ENCODE measurements around the gene MEGF6.
A peak's percentile ranks its signal among the peaks of the same experiment; 100 is the strongest.

Gene MEGF6

GRCh38 chr1:3453891-3454810, 157.2 kb downstream of the MEGF6 start, which contains the start of gene ARHGEF16:
ARHGEF16 (plus strand) TSS chr1:3454665; CDS start chr1:3463085, 8,420 bp downstream.
- DNase-seq = no peak

DNA sequence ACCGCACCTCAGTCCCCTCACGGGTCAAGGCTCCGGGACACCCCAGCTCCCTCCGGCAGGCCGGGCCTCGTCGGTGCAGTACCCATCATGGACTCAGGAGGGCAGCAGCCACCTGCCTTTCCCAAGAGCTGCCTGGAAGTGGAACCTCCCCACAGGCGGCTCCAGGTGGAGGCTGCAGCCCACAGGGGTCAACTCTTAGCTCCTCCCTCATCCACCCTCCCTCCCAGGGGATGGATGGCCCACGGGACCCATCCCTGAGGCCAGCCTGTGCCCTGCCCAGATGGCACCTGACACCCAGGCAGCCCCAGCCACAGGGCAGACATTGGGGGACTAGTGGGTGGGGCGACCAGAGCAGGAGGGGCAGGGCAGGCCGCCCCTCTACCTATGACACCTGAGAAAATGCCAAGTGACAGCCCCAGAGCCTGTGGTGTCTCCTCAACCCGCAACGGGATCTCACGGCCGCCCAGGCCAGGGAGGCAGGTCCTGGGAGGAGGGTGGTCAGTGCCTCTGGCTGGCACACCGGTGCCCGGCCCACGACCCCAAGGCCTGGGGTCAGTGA, 158.0 kb downstream of the MEGF6 start:
- peak; percentile 20 for DNase-seq

DNA sequence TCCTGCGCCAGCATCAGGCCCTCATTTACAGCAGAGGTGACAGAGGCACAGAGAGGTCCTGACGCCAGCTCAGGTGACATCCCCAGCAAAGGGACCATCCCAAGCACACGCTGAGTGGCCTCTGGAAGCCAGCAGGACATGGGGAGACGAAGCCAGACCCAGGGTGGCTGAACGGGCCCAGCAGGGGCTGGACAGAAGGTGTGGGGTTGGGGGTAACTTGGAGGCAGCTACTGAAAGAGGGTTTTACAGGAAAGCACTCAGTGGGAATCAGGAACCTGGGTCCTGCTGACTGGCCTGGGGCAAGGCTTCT, 158.5 kb downstream of the MEGF6 start:
- no peak for DNase-seq

GRCh38 chr1:3451994-3452865, 159.1 kb downstream of the MEGF6 start:
- no peak for DNase-seq

GRCh38 chr1:3450983-3451382, 160.3 kb downstream of the MEGF6 start:
- DNase-seq = no peak

GRCh38 chr1:3450202-3450863, 161.0 kb downstream of the MEGF6 start:
- DNase-seq = no peak

- no peak for DNase-seq
Observed at GRCh38 chr1:3444736-3445135, 166.6 kb downstream of the MEGF6 start.

GRCh38 chr1:3444298-3444697, 167.0 kb downstream of the MEGF6 start:
- no peak for DNase-seq

- DNase-seq = no peak
Observed at GRCh38 chr1:3443807-3444206, 167.5 kb downstream of the MEGF6 start.

- DNase-seq = no peak
Observed at GRCh38 chr1:3442901-3443300, 168.4 kb downstream of the MEGF6 start.

DNA sequence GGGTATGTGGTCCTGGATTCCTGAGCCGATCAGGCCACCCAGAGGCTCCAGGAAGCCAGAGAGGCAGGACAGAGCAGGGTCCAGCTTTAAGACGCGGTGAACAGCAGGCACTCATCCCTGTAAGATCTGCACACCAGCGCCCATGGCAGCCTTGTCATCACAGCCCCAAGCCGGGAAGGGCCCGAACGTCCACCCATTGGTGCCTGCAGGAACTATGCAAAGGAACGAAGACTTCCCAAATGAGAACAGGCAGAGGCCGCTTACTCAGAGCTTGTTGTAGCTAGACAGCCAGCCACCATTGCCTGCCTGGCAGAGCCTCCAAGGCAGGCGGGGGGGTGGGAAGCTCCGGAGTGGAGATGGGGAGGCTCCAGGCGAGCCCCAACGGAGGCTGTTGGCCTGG, 169.0 kb downstream of the MEGF6 start:
- no peak for DNase-seq

DNA sequence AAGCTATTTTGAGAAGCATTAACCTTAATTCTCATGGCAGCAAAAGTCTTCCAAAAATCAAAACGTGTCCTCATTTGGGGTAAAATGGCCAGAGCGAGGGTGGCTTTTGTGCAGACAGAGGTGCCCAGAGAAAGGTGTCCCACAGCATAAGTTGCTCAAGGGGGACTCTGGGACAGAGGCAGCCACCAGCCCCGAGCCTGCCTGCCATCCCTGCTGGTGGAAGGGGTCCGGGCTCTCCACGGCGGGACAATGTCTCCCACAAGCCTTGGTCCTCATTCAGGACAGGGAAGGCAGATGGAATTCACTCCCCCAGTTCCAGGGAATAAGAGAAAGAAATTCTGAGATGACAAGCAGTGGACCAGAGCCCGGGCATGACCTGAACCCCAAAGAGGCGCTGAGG, 169.4 kb downstream of the MEGF6 start:
- no peak for DNase-seq

DNA sequence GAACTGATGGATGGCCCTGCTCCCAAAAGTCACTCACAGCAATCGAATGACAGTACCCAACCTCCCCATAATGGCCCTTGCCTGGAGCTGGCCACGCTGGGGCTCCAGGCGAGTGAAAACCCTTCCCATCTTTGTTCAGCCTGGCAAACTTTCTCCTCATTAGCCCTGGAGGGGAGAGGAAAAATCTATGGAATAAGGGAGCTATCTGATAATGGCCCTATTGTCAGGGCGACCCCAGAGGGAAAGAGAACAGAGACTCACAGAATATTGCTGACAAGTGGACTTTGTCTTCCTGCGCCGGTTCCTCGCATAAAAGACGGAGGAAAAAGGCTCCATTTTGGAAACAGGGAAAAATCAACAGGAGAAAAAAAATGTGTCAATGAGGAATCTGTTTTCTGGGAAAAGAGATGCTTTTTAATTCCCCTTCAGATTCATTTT, 169.9 kb downstream of the MEGF6 start:
- DNase-seq = no peak

GRCh38 chr1:3440711-3441409, 170.4 kb downstream of the MEGF6 start:
- DNase-seq = no peak

DNA sequence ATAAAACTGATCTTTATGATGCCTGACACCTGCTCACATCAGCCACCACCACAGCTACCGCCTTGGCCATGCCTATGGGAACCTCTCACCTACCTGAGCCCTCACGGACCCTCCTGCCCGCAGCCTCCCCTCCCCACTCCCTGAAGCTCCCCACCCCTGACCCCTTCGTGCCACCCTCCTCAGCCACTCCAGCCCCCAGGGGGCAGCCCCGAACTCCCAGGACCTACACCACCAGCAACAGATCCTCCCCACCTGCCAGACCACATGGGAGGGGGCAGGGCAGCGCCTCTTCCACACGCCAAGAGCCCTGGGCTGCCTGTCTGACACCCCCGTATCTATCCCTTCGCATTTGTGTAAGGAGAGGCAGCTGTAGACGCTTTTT, 171.0 kb downstream of the MEGF6 start:
- DNase-seq = no peak
